ENCODE measurements around the gene SLC2A10.

The SLC2A10 gene

GRCh38 chr20:46767127-46767761 lies 57.8 kb downstream of the SLC2A10 start:
- Histone ChIP-seq H3F3A (ENCODE audit: low read depth) (no peaks in the 10 kb centered on the region), H3K36me3 (ENCODE audit: insufficient read depth, low read length) (no peaks in the 10 kb centered on the region), H3K9me2 (replicated peaks; ENCODE audit: low read depth, low read length) (no peaks in the 10 kb centered on the region), H4K20me1 (ENCODE audit: insufficient read depth, low read length, poor library complexity, severe bottlenecking) (no peaks in the 10 kb centered on the region), H3K79me2 (ENCODE audit: insufficient read depth, low read length) (no peaks in the 10 kb centered on the region), H3K4me3 (ENCODE audit: low read length, poor library complexity, severe bottlenecking) (no peak overlapping the region), H3K4me2 (ENCODE audit: low read depth, low read length, poor library complexity, severe bottlenecking) (no peak overlapping the region), H2AFZ (ENCODE audit: low read length) (no peak overlapping the region), H3K4me1 (ENCODE audit: insufficient read depth, low read length, poor library complexity, severe bottlenecking) (peaks cover 8% of the 10 kb centered on the region), H3K27me3 (ENCODE audit: insufficient read depth, low read length, poor library complexity, severe bottlenecking) (no peaks in the 10 kb centered on the region), H3K9me3 (ENCODE audit: insufficient read depth, low read depth, low read length) (no peaks in the 10 kb centered on the region), H3K9ac (ENCODE audit: low read depth, low read length, poor library complexity, severe bottlenecking) (no peak overlapping the region)
- TF ChIP-seq EZH2phosphoT487 (IDR thresholded peaks at IDR 0.05; ENCODE audit: borderline replicate concordance) (no peak), CTCF (conservative IDR thresholded peaks at IDR 0.05; ENCODE audit: low read length) (peak; percentile 82)

- Histone ChIP-seq H3K36me3 (ENCODE audit: insufficient read depth, low read length) (no peaks in the 10 kb centered on the region), H3K9me3 (ENCODE audit: insufficient read depth, low read depth, low read length) (no peaks in the 10 kb centered on the region), H3K4me2 (ENCODE audit: low read depth, low read length, poor library complexity, severe bottlenecking) (no peak overlapping the region), H3K27me3 (ENCODE audit: insufficient read depth, low read length, poor library complexity, severe bottlenecking) (no peaks in the 10 kb centered on the region), H3K79me2 (ENCODE audit: insufficient read depth, low read length) (no peaks in the 10 kb centered on the region), H4K20me1 (ENCODE audit: insufficient read depth, low read length, poor library complexity, severe bottlenecking) (no peaks in the 10 kb centered on the region), H3F3A (ENCODE audit: low read depth) (no peaks in the 10 kb centered on the region), H2AFZ (ENCODE audit: low read length) (no peak overlapping the region), H3K4me3 (ENCODE audit: low read length, poor library complexity, severe bottlenecking) (no peak overlapping the region), H3K9me2 (replicated peaks; ENCODE audit: low read depth, low read length) (no peaks in the 10 kb centered on the region), H3K4me1 (ENCODE audit: insufficient read depth, low read length, poor library complexity, severe bottlenecking) (no peaks in the 10 kb centered on the region), H3K9ac (ENCODE audit: low read depth, low read length, poor library complexity, severe bottlenecking) (no peak overlapping the region)
- no peak for TF ChIP-seq CTCF (conservative IDR thresholded peaks at IDR 0.05; ENCODE audit: low read length)
- TF ChIP-seq EZH2phosphoT487 (IDR thresholded peaks at IDR 0.05; ENCODE audit: borderline replicate concordance): no peak
Observed at GRCh38 chr20:46770330-46771194, 61.1 kb downstream of the SLC2A10 start.

GRCh38 chr20:46771195-46771588 lies 61.7 kb downstream of the SLC2A10 start:
- TF ChIP-seq EZH2phosphoT487 (IDR thresholded peaks at IDR 0.05; ENCODE audit: borderline replicate concordance) (no peak), CTCF (conservative IDR thresholded peaks at IDR 0.05; ENCODE audit: low read length) (no peak)
- Histone ChIP-seq H3K27me3 (ENCODE audit: insufficient read depth, low read length, poor library complexity, severe bottlenecking) (no peaks in the 10 kb centered on the region), H3K36me3 (ENCODE audit: insufficient read depth, low read length) (no peaks in the 10 kb centered on the region), H3K79me2 (ENCODE audit: insufficient read depth, low read length) (no peaks in the 10 kb centered on the region), H3K9me2 (replicated peaks; ENCODE audit: low read depth, low read length) (no peaks in the 10 kb centered on the region), H4K20me1 (ENCODE audit: insufficient read depth, low read length, poor library complexity, severe bottlenecking) (no peaks in the 10 kb centered on the region), H2AFZ (ENCODE audit: low read length) (no peak overlapping the region), H3K9me3 (ENCODE audit: insufficient read depth, low read depth, low read length) (no peaks in the 10 kb centered on the region), H3F3A (ENCODE audit: low read depth) (no peaks in the 10 kb centered on the region), H3K4me3 (ENCODE audit: low read length, poor library complexity, severe bottlenecking) (no peak overlapping the region), H3K9ac (ENCODE audit: low read depth, low read length, poor library complexity, severe bottlenecking) (no peak overlapping the region), H3K4me1 (ENCODE audit: insufficient read depth, low read length, poor library complexity, severe bottlenecking) (no peaks in the 10 kb centered on the region), H3K4me2 (ENCODE audit: low read depth, low read length, poor library complexity, severe bottlenecking) (no peak overlapping the region)

Measured in Loucy (cell line).